ENCODE results near the gene PIN1.

GRCh38 chr19:9872618-9873242 is 37.6 kb downstream of the PIN1 start:
- TF ChIP-seq, protein P1, sequence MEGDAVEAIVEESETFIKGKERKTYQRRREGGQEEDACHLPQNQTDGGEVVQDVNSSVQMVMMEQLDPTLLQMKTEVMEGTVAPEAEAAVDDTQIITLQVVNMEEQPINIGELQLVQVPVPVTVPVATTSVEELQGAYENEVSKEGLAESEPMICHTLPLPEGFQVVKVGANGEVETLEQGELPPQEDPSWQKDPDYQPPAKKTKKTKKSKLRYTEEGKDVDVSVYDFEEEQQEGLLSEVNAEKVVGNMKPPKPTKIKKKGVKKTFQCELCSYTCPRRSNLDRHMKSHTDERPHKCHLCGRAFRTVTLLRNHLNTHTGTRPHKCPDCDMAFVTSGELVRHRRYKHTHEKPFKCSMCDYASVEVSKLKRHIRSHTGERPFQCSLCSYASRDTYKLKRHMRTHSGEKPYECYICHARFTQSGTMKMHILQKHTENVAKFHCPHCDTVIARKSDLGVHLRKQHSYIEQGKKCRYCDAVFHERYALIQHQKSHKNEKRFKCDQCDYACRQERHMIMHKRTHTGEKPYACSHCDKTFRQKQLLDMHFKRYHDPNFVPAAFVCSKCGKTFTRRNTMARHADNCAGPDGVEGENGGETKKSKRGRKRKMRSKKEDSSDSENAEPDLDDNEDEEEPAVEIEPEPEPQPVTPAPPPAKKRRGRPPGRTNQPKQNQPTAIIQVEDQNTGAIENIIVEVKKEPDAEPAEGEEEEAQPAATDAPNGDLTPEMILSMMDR (IDR thresholded peaks at IDR 0.05), result no peak
- no peak for TF ChIP-seq POLR2AphosphoS5 (IDR thresholded peaks at IDR 0.05)

Data from prostate gland (tissue), 2 donors.